ENCODE measurements around the gene RERE.

GRCh38 chr1:8568837-8569236 lies 248.6 kb downstream of the RERE start:
- no peak for TF ChIP-seq CTCF (IDR thresholded peaks at IDR 0.05 in 2 of 3, conservative IDR thresholded peaks at IDR 0.05 in 1 of 3; ENCODE audit: borderline replicate concordance in 1 of 3, insufficient read depth in 1 of 3, low read depth in 2 of 3, low read length in 2 of 3)
- TF ChIP-seq REST (IDR thresholded peaks at IDR 0.05; ENCODE audit: low read depth) = no peak
- no peak for TF ChIP-seq POLR2AphosphoS5 (IDR thresholded peaks at IDR 0.05; ENCODE audit: low read depth, low read length)
- no peak for TF ChIP-seq EZH2 (IDR thresholded peaks at IDR 0.05)
- no peak for TF ChIP-seq RAD21 (IDR thresholded peaks at IDR 0.05; ENCODE audit: low read depth)
